IPS DF 4.7 (cell line): ENCODE measurements around the gene TMEM233.
A peak's percentile ranks its signal among the peaks of the same experiment; 100 is the strongest.
"Not testable (repeated sequence)": the region's sequence is repeated elsewhere in the genome, so short reads cannot be mapped to it uniquely, and the experiment has no call there.

Source experiments
- DNase-seq: peaks from one replicate; pipeline ENCODE4 v3.0.0-alpha.2; 2013; ENCODE audit warnings: low spot score; ENCODE audit errors: extremely low read depth

Gene TMEM233

DNA sequence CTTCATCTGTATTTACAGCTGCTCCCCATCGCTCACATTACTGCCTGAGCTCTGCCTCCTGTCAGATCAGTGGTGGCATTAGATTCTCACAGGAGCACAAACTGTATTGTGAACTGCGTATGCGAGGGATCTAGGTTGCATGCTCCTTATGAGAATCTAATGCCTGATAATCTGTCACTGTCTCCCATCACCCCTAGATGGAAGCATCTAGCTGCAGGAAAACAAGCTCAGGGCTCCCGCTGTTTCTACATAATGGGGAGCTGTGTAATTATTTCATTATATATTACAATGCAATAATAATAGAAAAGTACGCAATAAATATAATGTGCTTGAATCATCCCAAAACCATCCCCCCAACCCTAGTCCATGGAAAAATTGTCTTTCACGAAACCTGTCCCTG, 64.6 kb downstream of the TMEM233 start:
- not testable (repeated sequence) for DNase-seq

DNA sequence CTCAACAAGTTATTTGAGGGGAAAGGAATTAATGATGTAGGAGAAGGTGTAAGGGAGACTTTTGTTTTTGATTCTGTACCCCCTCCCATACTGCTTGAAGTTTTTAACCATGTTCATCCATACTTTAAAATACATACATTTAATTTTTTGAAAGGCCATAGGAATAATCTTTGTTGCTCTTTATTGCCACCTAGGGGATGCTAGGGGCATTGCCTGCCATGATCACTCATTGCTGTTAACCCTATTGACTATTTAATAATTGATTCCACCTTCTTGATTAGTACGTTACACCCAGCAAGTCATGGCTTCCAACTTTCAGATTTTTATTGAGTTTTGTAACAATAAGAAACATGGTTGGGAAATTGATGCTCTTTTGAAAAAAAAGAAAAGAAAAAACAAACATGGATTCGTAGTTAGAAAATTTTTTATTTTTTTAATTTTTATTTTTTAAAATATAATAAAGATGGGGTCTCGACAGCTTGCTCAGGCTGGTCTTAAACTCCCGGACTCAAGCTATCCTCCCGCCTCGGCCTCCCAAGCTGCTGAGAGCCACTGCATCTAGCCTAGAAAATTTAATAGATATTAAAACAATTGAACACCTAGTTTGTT, 65.8 kb downstream of the TMEM233 start:
- DNase-seq = no peak

DNA sequence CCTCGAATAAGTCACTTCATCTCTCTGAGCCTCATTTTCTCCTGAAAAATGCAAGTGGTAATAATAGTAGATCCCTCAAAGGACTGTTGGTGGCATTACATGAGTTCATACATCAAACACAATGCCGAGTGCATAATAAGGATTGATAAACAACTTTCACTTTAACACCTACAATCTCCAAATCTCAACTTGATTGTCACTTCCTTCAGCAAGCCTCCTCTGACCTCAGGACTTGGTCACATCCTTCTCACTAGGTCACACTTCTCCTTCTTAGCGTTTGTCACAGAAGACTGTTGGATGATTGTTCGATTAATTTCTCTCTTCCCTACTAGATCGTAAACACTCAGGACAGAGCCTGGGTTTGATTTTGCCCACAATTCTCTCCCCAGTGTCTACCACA, 66.5 kb downstream of the TMEM233 start:
- no peak for DNase-seq

DNA sequence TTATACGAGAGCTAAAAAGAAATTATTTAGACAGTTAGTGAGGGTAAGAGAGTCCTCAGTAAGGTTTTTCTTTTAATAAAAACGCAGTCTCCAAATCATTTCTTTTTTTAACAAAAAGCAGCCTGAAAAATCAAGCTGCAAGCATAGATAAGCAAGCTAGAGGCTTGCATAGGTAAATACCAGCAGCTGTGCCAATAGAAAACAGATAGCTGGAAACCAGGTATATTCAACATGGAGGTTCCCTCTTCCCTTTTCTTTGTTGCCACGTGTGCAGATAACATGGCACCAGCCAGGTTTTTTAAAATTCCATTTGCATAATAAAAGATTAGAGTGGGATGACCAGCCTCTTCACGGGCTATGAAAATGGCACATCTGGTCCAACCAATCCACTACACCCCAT, 68.3 kb downstream of the TMEM233 start:
- no peak for DNase-seq

DNA sequence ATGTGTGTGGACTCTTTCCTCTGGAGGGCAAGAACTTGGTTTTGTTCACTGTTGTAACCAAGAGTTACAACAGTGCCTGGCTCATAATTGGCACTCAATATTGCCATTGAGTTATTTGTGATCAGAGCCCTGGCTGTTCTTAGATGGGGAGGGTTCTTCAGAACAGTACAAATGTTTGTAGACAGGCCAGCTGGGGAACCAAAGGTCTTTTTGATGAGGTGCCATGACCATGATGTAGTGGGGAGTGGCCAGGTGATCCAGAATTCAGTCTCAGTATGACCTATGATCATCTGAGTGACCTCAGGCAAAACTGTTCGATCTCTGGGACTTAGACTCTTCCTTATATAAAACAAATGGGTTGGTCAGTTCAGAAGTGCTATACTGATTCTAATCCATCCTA, 71.1 kb downstream of the TMEM233 start:
- DNase-seq = no peak

DNA sequence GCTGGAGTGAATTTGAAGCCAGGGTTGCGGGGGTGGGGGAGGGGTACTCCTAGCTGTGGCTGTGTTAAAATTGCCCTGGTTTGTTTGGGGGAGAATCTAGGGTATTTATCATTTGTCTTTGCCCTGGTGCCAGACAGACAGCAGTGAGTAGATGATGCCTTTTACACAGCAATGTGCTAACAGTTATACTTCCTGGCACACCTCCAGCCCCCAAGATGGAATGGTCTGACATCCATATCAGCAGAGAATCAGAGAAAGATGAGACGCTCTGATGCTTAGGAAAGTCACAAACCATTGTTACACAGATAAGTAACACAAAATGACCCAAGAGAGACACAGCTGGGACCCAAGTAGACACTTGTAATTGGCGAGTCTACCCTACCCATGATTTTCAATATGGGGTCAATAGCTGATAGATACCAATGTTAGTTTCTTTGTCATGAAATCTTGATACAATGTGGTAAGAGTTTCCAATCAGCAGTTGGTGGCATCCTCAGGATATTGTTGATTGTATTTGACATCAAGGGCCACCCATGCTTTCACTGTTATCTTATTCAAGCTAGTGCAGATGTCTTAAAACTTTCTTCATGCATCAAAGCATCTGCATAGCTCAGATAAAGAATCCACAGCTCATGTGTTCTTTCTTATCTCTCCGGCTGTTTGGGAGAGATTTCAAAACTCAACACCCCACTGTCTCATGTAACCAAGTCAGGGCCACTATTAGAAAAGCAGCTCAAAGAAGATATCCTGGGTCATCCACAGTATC, 71.8 kb downstream of the TMEM233 start:
- DNase-seq = no peak

DNA sequence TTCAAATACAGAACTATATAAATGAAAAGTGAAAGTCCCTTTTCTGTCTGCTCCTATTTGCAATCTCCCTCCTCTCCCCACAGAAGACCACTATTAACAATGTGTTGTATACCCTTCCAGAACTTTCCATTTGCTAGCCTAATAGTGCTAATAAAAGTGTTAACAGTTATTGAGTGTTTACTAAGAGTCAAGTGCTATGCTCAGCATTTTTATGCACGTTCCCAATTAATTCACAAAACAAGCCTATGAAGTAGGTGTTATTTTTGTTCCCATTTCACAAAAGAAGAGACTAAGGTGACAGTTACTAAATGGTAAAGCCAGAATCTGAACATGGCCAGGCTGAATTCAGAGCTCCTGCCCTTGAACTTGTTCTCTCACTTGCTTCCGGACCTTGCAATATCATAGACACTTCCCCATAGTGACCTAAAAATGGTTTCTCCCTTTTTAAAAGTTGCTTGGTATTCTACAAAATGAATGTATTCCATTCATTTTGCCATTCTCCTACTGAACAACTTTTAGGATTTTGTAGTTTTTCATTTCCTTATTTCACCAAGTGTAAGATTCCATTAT, 72.7 kb downstream of the TMEM233 start:
- DNase-seq = no peak

DNA sequence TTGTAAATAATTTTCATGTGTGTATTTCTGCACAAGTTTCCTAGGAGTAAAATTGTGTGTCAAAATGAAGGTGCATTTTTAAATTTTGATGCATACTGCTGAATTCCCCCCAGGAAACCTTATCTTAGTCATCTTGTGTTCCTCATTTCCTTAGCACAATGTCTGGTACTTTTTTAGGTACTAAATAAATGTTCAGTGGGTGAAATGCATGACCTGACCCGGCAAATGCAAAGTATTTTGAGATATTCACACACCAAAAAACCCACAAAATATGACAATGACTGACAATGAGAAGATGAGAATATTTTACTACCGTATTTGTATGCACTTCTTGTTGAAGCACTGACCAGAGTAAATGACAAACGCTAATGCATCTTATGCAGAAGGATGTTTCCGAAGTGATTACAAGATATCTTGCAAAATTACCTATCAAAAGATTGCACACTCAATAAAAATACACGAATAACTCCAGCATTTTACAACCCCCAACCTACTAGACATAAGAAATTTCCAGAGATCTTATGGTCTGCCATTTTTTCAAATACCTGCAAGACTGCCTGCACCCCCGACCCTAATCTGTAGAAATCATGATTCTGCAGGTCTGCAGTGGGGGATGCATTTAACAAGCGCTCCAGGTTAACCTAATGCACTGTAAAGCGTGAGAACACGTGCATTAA, 73.5 kb downstream of the TMEM233 start:
- DNase-seq = no peak

DNA sequence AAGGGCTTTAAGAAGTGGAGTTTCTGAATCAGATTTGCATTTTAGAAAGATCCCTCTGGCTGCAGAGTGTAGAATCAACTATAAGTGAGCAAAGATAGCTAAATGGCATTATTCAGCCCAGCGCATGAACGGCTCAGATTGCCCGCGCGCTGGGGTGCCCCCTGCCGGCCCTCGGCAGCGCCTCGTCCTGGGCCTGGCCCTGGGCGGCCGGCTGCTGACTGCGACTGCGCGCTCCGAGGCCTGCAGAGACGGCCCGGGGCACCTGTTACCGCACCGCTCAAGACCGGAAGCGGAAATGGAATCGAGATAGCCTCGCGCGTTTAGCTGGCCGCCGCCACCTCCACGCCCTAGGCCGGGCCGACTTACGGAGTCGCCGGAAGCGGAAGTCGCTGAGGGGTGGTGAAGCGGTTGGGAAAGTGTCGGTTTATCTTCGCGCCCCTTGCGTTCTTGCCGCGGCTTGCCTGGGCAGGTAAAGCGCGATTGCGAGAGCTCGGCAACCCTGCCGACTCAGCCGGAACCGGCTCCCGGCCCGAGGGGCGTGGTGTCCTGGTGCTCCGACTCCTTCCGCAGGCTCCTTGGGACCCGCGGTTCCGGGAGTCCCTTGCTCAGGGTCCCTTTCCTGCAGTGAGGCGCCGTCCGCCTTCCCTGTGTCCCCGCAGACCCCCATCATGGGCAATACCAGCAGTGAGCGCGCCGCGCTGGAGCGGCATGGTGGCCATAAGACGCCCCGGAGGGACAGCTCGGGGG, 74.2 kb downstream of the TMEM233 start, which contains the start of gene PRKAB1:
PRKAB1 (plus strand) TSS at position 557 of the 747 bp plus-strand sequence; CDS start at position 669, 112 bp downstream.
- DNase-seq = peak; percentile 94

DNA sequence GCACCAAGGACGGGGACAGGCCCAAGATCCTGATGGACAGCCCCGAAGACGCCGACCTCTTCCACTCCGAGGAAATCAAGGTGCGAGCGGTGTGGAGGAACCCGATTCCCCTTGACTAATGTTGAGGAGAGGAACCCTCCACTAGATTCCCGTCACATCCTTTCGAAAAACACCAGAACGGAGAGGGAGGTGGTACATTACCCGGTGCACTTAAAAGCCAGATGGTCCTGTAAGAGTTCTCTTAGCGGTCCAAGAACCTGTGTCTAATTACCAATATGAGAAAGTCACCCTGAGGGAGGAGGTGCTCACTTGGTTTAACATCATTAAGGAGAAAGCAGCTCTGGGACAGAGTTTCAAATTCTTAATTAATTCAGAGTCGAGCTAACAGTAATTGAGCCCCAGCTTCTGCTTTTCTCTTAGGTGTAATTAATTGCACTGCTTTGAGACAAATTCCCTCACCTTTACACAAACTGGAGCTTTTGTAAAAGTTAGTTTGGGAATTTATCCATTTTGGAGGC, 74.8 kb downstream of the TMEM233 start:
- DNase-seq = no peak

DNA sequence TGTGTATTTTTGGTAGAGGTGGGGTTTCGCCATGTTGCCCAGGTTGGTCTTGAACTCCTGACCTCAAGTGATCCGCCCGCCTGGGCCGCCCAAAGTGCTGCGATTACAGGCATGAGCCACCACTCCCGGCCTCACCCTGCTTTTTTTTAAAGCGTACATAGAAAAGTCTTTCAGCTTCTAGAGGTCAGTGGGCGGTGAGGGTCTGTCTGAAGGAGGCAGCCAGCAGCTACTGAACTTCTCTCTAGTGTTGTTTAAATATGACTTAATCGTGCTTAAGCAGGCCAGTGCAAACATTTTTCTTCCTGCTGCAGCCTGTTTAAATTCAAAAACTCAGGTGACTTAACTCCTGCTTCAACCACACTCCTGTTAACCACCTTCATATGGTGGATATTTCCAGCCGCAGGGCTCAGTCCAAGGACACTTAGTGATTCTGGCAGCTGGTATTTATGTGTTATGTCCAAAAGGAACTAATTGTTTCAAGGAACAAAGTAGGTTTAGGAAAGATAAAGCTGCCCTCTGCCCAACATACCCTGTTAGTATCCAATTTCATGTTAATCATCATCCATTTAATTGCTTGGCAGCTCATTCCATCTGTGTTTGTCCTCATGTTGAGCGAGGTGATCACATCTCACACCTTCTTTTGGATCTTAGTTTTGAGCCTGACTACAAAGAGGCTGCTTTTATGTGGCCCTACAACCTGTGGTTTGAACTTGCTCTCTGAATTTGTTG, 76.3 kb downstream of the TMEM233 start:
- DNase-seq = no peak

DNA sequence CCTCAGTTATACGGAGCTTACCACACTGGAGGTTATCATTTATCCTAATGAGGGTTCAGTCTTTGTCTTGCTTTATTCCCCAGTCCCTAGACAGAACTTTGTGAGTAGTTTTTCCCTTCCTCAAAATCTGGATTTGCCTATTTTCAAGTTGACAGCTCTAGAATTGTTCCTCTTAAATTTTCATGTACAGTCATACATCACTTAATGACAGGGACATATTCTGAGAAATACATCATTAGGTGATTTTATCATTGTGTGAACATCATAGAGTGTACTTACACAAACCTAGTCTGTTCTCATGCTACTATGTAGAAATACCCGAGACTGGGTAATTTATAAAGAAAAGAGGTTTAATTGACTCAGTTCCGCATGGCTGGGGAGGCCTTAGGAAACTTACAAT, 77.5 kb downstream of the TMEM233 start:
- DNase-seq = no peak

DNA sequence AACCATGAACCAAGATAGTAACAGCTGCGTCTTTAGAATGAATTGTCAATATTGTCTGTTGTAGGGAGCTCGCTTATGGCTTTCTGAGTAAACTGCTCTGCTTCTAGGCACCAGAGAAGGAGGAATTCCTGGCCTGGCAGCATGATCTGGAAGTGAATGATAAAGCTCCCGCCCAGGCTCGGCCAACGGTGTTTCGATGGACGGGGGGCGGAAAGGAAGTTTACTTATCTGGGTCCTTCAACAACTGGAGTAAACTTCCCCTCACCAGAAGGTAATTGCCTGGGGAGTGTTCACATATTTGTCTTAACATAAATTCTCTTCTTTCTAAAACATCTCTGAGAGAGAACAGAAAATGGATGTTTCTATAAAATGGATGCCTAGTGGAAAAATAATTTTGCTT, 78.6 kb downstream of the TMEM233 start:
- DNase-seq = no peak

DNA sequence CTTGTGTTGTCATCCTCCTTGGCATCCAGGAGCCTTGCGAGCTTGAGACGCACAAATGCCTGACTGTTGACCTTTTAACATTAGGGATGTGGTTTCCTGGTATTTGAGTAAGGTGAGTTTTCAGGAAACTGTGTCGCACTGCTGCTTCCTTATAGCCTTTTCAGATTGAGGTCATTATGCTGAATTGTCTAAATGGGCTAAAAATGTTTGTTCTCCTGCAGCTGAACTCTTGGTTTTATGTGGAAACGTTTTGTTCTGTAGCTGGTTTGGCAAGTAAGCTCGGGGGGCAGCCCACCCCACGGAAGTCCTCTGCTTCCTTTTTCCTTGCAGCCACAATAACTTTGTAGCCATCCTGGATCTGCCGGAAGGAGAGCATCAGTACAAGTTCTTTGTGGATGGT, 80.1 kb downstream of the TMEM233 start:
- no peak for DNase-seq

DNA sequence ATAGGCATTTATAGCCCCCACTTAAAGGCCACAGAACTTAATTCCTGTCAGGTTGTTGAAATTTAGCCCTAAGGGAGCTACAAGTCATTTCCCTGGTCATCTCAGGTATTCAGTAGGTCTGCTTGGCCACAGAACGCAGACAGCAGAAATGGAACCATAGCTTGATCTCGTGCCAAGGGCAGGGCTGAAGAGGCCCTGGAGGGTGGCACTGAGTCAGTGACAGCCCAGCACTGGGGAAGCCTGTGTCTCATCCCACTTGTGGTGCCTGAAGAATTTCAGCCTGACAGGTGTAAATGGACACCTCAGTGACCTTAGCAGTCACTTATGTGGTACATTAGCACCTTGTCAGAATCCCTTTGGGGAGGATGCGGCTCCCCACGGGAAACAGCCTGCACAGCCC, 81.0 kb downstream of the TMEM233 start:
- no peak for DNase-seq

DNA sequence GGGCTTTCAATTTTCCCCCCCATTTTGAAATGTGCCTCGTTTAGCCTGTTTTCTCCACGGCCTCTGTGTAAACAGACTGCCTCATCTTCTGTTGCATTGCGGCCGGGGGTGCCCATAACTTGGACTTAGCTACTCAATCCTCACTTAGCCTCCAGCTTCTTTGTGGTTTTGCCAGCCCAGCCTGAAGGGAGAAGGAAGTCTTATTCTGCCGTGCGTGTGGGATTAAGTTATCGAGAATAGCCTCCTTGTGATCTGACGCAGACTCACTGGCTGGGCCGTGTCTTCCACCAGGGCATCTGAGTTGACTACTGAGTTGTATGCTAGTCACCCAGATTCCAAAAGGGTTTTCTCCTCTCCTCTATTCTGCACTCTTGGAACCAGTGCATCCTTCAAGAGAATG, 82.4 kb downstream of the TMEM233 start:
- no peak for DNase-seq

DNA sequence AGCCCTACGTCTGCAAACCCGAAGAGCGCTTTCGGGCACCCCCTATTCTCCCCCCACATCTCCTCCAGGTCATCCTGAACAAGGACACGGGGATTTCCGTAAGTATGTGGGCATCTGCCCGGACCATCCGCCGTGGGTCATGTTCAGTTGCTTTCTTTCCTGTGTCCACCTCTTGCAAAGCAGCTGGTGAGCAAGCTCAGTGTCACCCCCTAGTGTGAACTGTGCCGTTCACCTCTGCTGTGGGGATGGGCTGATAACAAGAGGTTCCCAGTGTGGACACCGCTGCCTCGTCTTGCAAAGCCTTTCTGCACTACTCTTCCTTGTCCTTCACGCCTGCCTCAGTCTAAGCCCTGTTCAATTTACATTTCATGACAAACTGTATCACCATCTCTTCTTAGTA, 83.0 kb downstream of the TMEM233 start:
- DNase-seq = no peak

DNA sequence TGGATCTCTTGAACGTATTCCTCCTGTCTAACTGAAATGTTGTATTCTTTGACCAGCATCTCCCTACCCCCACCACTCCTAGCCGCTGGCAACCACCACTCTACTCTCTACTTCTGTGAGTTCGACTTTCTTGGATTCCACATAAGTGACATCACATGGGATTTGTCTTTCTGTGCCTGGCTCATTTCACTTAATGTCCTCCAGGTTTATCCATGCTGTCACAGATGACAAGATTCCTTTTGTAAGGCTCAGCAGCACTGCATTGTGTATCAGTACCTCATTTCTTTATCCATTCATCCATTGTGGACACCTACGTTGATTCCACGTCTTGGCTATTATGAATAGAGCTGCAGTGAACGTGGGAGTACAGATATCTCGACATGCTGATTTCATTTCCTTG, 84.9 kb downstream of the TMEM233 start:
- no peak for DNase-seq

DNA sequence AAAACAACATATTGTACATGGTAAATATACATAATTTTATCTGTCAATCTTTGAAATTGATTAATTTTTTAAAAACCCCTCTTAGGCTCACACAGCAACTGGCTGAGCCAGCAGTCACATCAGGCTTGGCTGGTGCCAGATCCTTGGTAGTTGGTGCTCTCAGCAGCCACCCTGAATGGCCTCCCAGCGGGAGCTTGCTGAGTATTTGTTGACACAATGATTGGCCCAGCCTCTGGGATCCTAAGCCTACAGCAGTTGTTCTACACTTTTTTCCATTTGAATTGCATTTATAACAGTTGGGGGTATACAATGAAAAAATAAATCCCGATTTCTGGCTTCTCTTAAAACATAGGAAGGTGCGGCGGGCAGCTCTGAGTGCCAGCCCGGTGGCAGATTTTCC, 85.5 kb downstream of the TMEM233 start:
- no peak for DNase-seq

DNA sequence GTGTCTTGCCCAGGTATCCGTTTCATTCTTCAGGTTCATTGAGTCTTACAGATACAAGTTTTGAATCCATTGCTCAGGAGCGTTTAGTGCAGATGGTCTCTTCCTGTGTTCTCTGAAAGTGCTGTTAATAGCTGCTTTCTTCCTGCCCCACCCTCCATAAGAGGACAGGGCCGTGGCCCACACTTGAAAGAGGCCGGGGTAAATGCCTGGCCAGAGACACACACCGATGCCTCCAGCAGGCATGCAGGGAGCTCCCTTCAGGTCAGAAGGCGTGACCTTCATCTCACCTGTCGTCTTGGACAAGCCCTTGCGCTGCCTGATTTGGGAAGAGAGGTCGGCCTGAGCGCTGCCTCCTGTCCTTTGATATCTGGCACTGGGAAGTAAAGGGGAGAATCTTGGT, 85.9 kb downstream of the TMEM233 start:
- no peak for DNase-seq

DNA sequence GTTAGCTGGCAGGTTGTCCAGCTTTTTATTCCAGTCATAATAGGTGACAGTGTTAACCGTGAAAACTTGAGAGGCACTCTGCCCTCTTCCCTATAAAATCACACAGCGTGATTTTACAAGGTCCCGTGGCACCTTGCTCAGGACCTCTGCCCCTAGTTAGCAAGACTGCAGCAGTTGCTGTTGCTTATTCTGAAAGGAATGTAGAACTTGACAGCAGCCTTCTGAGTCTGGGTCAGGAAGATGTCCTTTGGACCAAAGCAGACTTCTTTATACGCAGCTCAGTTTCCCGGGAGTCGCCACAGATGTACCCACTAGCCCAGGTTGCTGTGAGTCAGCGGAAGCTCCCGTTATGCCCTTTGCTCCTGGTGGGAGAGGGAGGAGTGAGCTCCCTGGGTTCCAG, 87.5 kb downstream of the TMEM233 start:
- no peak for DNase-seq
